HepG2 (cell line): ENCODE results near the gene SLC13A3. TPM values are rescaled to one million over a fixed set of nuclear protein-coding genes. Genes with fewer than 3 reads are reported as not detected.

Experiments used
- CBX2 ChIP-seq, 2 experiments: fragments of 200-600 bp in 1 of 2; sonication (generic); formaldehyde crosslinking in 1 of 2; IDR thresholded peaks; 2 replicates each; pipeline versions ENCODE4 v1.7.0 to v1.8.1; 2018 to 2022; ENCODE audit warnings: low read depth in 2 of 2, low read length in 1 of 2, mild to moderate bottlenecking in 1 of 2, missing genetic modification reagents in 1 of 2
- HNF4G ChIP-seq, 2 experiments: sonication (generic) in 1 of 2; formaldehyde crosslinking in 1 of 2; IDR thresholded peaks; 2 replicates each; pipeline versions ENCODE4 v1.4.0 to v1.6.1; 2011 to 2020; ENCODE audit warnings: borderline replicate concordance in 2 of 2, low read depth in 2 of 2, mild to moderate bottlenecking in 2 of 2, low read length in 1 of 2, missing genetic modification reagents in 1 of 2, moderate library complexity in 1 of 2
- IKZF4 ChIP-seq: sonication (generic); formaldehyde crosslinking; IDR thresholded peaks from 2 replicates; pipeline ENCODE4 v1.5.1; 2020; ENCODE audit warnings: borderline replicate concordance, mild to moderate bottlenecking, low read depth, missing genetic modification reagents; ENCODE audit errors: not compliant biosample characterization
- KLF13 ChIP-seq: sonication (generic); formaldehyde crosslinking; IDR thresholded peaks from 2 replicates; pipeline ENCODE4 v1.4.0; 2020; ENCODE audit warnings: mild to moderate bottlenecking, missing genetic modification reagents
- SP5 ChIP-seq: IDR thresholded peaks from 2 replicates; pipeline ENCODE4 v1.6.1; 2016; ENCODE audit warnings: low read depth, borderline replicate concordance
- TEAD2 ChIP-seq: sonication (generic); formaldehyde crosslinking; IDR thresholded peaks from 2 replicates; pipeline ENCODE4 v1.9.0; 2021; ENCODE audit warnings: missing genetic modification reagents
- TEAD3 ChIP-seq: optimal IDR thresholded peaks from 2 replicates; pipeline ENCODE3; 2016; ENCODE audit warnings: borderline replicate concordance
- ZBTB14 ChIP-seq: sonication (generic); formaldehyde crosslinking; IDR thresholded peaks from 2 replicates; pipeline ENCODE4 v1.4.0; 2020; ENCODE audit warnings: missing genetic modification reagents
- ZNF17 ChIP-seq: sonication (generic); formaldehyde crosslinking; IDR thresholded peaks from 2 replicates; pipeline ENCODE4 v1.5.0; 2020; ENCODE audit warnings: mild to moderate bottlenecking, missing genetic modification reagents
- ZNF318 ChIP-seq: sonication (generic); formaldehyde crosslinking; IDR thresholded peaks from 2 replicates; pipeline ENCODE4 v1.4.0; 2020; ENCODE audit warnings: mild to moderate bottlenecking, missing genetic modification reagents
- ZZZ3 ChIP-seq: sonication (generic); formaldehyde crosslinking; IDR thresholded peaks from 2 replicates; pipeline ENCODE4 v1.4.0; 2020; ENCODE audit warnings: missing genetic modification reagents, mild to moderate bottlenecking, borderline replicate concordance
- polyA plus RNA-seq, 8 experiments: library from polyadenylated mRNA; depleted of rRNA in 3 of 8; stranded (reverse) in 7 of 8; unstranded in 1 of 8; fragments of >200 nt; fragmentation: Illumina TruSeq in 4 of 8; extraction: Trizol in 4 of 8; gene quantifications; 2 replicates each; pipeline versions ENCODE4 v1.2.1 to v1.2.3, GENCODE V29; 2011 to 2016; ENCODE audit warnings: low read depth in 4 of 8, missing spikeins in 1 of 8, mixed read lengths in 1 of 8; ENCODE audit not compliant: insufficient read depth in 1 of 8
- total RNA-seq, 5 experiments: library from RNA; depleted of rRNA; stranded (reverse); fragments of >200 nt; fragmentation: Illumina TruSeq; extraction: Trizol; gene quantifications; 2 replicates each; pipeline ENCODE4 v1.2.3, GENCODE V29; 2016; ENCODE audit warnings: low read depth in 1 of 5
- TF ChIP-seq, protein P1 (sequence below): IDR thresholded peaks from 2 replicates; pipeline ENCODE4 v1.6.1; 2016; ENCODE audit warnings: missing genetic modification reagents, missing compliant biosample characterization
- TF ChIP-seq, protein P2 (sequence below): sonication (generic); formaldehyde crosslinking; IDR thresholded peaks from 2 replicates; pipeline ENCODE4 v1.5.1; 2020; ENCODE audit warnings: mild to moderate bottlenecking, missing genetic modification reagents, borderline replicate concordance

Gene SLC13A3
- total and polyA plus RNA-seq, 2 of the 13 experiments (the other 11 are each of a cell fraction or from before 2014, with no cell fraction given): 66.5 to 76.0 TPM

GRCh38 chr20:46601603-46602122, 49.6 kb downstream of the SLC13A3 start (continued):
- TF ChIP-seq ZNF318 (no peak), ZNF17 (CRISPR knock-in tag) (no peak), KLF13 (CRISPR knock-in tag) (no peak), IKZF4 (CRISPR knock-in tag) (no peak), CBX2 (IDR thresholded peaks at IDR 0.05; ENCODE audit: low read depth, low read length) (no peak), CBX2 (CRISPR knock-in tag; IDR thresholded peaks at IDR 0.05; ENCODE audit: low read depth) (no peak), TEAD2 (CRISPR knock-in tag) (no peak), ZZZ3 (0 out of 2 replicates have a peak, but pooled peaks have one; percentile 63), TEAD3 (CRISPR knock-in tag) (no peak), ZBTB14 (no peak), HNF4G (IDR thresholded peaks at IDR 0.05; ENCODE audit: borderline replicate concordance, low read depth, low read length) (no peak), HNF4G (CRISPR knock-in tag; IDR thresholded peaks at IDR 0.05; ENCODE audit: borderline replicate concordance, low read depth) (no peak), SP5 (CRISPR knock-in tag) (no peak)
- TF ChIP-seq, protein P1, sequence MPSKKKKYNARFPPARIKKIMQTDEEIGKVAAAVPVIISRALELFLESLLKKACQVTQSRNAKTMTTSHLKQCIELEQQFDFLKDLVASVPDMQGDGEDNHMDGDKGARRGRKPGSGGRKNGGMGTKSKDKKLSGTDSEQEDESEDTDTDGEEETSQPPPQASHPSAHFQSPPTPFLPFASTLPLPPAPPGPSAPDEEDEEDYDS: no peak
- TF ChIP-seq, protein P2, sequence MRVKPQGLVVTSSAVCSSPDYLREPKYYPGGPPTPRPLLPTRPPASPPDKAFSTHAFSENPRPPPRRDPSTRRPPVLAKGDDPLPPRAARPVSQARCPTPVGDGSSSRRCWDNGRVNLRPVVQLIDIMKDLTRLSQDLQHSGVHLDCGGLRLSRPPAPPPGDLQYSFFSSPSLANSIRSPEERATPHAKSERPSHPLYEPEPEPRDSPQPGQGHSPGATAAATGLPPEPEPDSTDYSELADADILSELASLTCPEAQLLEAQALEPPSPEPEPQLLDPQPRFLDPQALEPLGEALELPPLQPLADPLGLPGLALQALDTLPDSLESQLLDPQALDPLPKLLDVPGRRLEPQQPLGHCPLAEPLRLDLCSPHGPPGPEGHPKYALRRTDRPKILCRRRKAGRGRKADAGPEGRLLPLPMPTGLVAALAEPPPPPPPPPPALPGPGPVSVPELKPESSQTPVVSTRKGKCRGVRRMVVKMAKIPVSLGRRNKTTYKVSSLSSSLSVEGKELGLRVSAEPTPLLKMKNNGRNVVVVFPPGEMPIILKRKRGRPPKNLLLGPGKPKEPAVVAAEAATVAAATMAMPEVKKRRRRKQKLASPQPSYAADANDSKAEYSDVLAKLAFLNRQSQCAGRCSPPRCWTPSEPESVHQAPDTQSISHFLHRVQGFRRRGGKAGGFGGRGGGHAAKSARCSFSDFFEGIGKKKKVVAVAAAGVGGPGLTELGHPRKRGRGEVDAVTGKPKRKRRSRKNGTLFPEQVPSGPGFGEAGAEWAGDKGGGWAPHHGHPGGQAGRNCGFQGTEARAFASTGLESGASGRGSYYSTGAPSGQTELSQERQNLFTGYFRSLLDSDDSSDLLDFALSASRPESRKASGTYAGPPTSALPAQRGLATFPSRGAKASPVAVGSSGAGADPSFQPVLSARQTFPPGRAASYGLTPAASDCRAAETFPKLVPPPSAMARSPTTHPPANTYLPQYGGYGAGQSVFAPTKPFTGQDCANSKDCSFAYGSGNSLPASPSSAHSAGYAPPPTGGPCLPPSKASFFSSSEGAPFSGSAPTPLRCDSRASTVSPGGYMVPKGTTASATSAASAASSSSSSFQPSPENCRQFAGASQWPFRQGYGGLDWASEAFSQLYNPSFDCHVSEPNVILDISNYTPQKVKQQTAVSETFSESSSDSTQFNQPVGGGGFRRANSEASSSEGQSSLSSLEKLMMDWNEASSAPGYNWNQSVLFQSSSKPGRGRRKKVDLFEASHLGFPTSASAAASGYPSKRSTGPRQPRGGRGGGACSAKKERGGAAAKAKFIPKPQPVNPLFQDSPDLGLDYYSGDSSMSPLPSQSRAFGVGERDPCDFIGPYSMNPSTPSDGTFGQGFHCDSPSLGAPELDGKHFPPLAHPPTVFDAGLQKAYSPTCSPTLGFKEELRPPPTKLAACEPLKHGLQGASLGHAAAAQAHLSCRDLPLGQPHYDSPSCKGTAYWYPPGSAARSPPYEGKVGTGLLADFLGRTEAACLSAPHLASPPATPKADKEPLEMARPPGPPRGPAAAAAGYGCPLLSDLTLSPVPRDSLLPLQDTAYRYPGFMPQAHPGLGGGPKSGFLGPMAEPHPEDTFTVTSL (CRISPR knock-in tag): no peak
